SH-SY5Y (cell line): Measurements from ENCODE around the gene MED4.

ENCODE experiments used
- GATA2 ChIP-seq: IDR thresholded peaks from 2 replicates; pipeline ENCODE4 v1.6.1; 2011; ENCODE audit warnings: mild to moderate bottlenecking, low read depth, low read length
- GATA3 ChIP-seq: IDR thresholded peaks from 2 replicates; pipeline ENCODE4 v1.6.1; 2011; ENCODE audit warnings: low read depth, mild to moderate bottlenecking, low read length, moderate library complexity

Gene MED4

GRCh38 chr13:48112896-48113755 is 18.2 kb upstream of the MED4 start:
- no peak for TF ChIP-seq GATA3
- no peak for TF ChIP-seq GATA2

GRCh38 chr13:48110931-48111721 is 16.2 kb upstream of the MED4 start:
- TF ChIP-seq GATA2 (no peak), GATA3 (no peak)

GRCh38 chr13:48110132-48110868 is 15.4 kb upstream of the MED4 start:
- TF ChIP-seq GATA2 (no peak), GATA3 (no peak)

- no peak for TF ChIP-seq GATA2
- no peak for TF ChIP-seq GATA3
Measured at GRCh38 chr13:48108106-48108505, 13.2 kb upstream of the MED4 start.

GRCh38 chr13:48097793-48098192 is 2.9 kb upstream of the MED4 start:
- TF ChIP-seq GATA2 (no peak), GATA3 (no peak)

GRCh38 chr13:48096670-48097069 is 1.8 kb upstream of the MED4 start:
- no peak for TF ChIP-seq GATA2
- TF ChIP-seq GATA3, result no peak

- TF ChIP-seq GATA3 (no peak), GATA2 (no peak)
Measured at GRCh38 chr13:48094404-48094780, 512 bp downstream of the MED4 start.

- TF ChIP-seq GATA3 (no peak), GATA2 (no peak)
Measured at GRCh38 chr13:48093588-48093987, 1.3 kb downstream of the MED4 start.

- no peak for TF ChIP-seq GATA3
- TF ChIP-seq GATA2, result no peak
Measured at GRCh38 chr13:48086272-48086671, 8.6 kb downstream of the MED4 start.

GRCh38 chr13:48081739-48082138 is 13.2 kb downstream of the MED4 start:
- TF ChIP-seq GATA2 (no peak), GATA3 (no peak)

- TF ChIP-seq GATA3 (no peak), GATA2 (no peak)
Measured at GRCh38 chr13:48078251-48078656, 16.6 kb downstream of the MED4 start.

- no peak for TF ChIP-seq GATA2
Measured at GRCh38 chr13:48074006-48074405, 20.9 kb downstream of the MED4 start.

- TF ChIP-seq GATA3 (no peak), GATA2 (no peak)
Measured at GRCh38 chr13:48072787-48073186, 22.1 kb downstream of the MED4 start.

- TF ChIP-seq GATA2, result no peak
- no peak for TF ChIP-seq GATA3
Measured at GRCh38 chr13:48072304-48072703, 22.6 kb downstream of the MED4 start.
